Measurements from ENCODE around the gene MAPKAP1.

- TF ChIP-seq CTCF (IDR thresholded peaks at IDR 0.05; ENCODE audit: low read depth, low read length, poor library complexity, severe bottlenecking), result no peak
- no peak for TF ChIP-seq EZH2phosphoT487 (IDR thresholded peaks at IDR 0.05; ENCODE audit: borderline replicate concordance, low read length)
These were observed 43.9 kb downstream of the MAPKAP1 start for GRCh38 chr9:125663127-125663526.
